GM18873 (cell line): Measurements from ENCODE around the gene RHBDD2.
"Not testable (repeated sequence)": the region's sequence is repeated elsewhere in the genome, so short reads cannot be mapped to it uniquely, and the experiment has no call there.

Experiments
- ATAC-seq: cut with Tn5 transposase; IDR thresholded peaks from one replicate; pipeline ENCODE4 v1.9.1; 2021; ENCODE audit warnings: mild to moderate bottlenecking, moderate library complexity, moderate number of reproducible peaks; ENCODE audit not compliant: unreplicated experiment, low FRiP score

The RHBDD2 gene

GRCh38 chr7:75864251-75864650 is 14.6 kb upstream of the RHBDD2 start:
- not testable (repeated sequence) for ATAC-seq

- no peak for ATAC-seq
These were observed 12.7 kb upstream of the RHBDD2 start for GRCh38 chr7:75866114-75866488.

GRCh38 chr7:75866489-75867389 is 12.1 kb upstream of the RHBDD2 start:
- ATAC-seq = no peak

- no peak for ATAC-seq
These were observed 11.5 kb upstream of the RHBDD2 start for GRCh38 chr7:75867390-75867717.

- no peak for ATAC-seq
These were observed 10.7 kb upstream of the RHBDD2 start for GRCh38 chr7:75868153-75868552.

GRCh38 chr7:75869776-75870379 is 9.0 kb upstream of the RHBDD2 start:
- ATAC-seq = no peak

GRCh38 chr7:75870557-75871161 is 8.2 kb upstream of the RHBDD2 start:
- no peak for ATAC-seq

- ATAC-seq = no peak
These were observed 6.6 kb upstream of the RHBDD2 start for GRCh38 chr7:75872073-75872782.

GRCh38 chr7:75874180-75874579 is 4.7 kb upstream of the RHBDD2 start:
- ATAC-seq = not testable (repeated sequence)

- ATAC-seq = no peak
These were observed 3.4 kb upstream of the RHBDD2 start for GRCh38 chr7:75875113-75876080.

GRCh38 chr7:75876126-75876881 is 2.5 kb upstream of the RHBDD2 start:
- no peak for ATAC-seq

GRCh38 chr7:75878312-75878768 is 494 bp upstream of the RHBDD2 start:
- ATAC-seq = peak; percentile 30

- ATAC-seq = no peak
These were observed 944 bp downstream of the RHBDD2 start for GRCh38 chr7:75879771-75880184.

GRCh38 chr7:75880242-75880641 is 1.4 kb downstream of the RHBDD2 start:
- ATAC-seq = no peak

- ATAC-seq = no peak
These were observed 2.7 kb downstream of the RHBDD2 start for GRCh38 chr7:75881436-75882095.

GRCh38 chr7:75883265-75883824 is 4.5 kb downstream of the RHBDD2 start:
- ATAC-seq = not testable (repeated sequence)

- no peak for ATAC-seq
These were observed 5.6 kb downstream of the RHBDD2 start for GRCh38 chr7:75884476-75884875.

GRCh38 chr7:75885036-75885435 is 6.2 kb downstream of the RHBDD2 start:
- ATAC-seq = no peak
